Spleen (tissue), 13 donors: ENCODE results near the gene OR1Q1. TPM values are rescaled to one million over a fixed set of nuclear protein-coding genes. Genes with fewer than 3 reads are reported as not detected.

Experiments
- DNase-seq: peaks from one replicate; pipeline ENCODE4 v3.0.0-alpha.2; 2020
- H3K27ac ChIP-seq, 8 donors: fragments of 200-600 bp; sonication (generic) in 7 of 8; 1 replicate in 4 of 8; 2 replicates in 4 of 8; pipeline versions ENCODE4 v1.5.0 to v1.8.0; 2016 to 2021; ENCODE audit warnings: inconsistent platforms in 4 of 8, mild to moderate bottlenecking in 4 of 8, moderate library complexity in 1 of 8
- H3K27me3 ChIP-seq, 7 donors: fragments of 200-600 bp; sonication (generic) in 6 of 7; replicated peaks in 1 of 7; 1 replicate in 4 of 7; 2 replicates in 3 of 7; pipeline versions ENCODE4 v1.5.0 to v1.8.0; 2016 to 2021; ENCODE audit warnings: inconsistent platforms in 3 of 7, mild to moderate bottlenecking in 1 of 7
- H3K36me3 ChIP-seq, 6 donors: fragments of 200-600 bp; sonication (generic) in 5 of 6; 1 replicate in 4 of 6; 2 replicates in 2 of 6; pipeline versions ENCODE4 v1.5.0 to v1.8.0; 2016 to 2021; ENCODE audit warnings: inconsistent platforms in 2 of 6
- H3K4me1 ChIP-seq, 6 donors: fragments of 200-600 bp; sonication (generic) in 5 of 6; 1 replicate in 3 of 6; 2 replicates in 3 of 6; pipeline versions ENCODE4 v1.5.0 to v1.8.0; 2016 to 2021; ENCODE audit warnings: inconsistent platforms in 3 of 6
- H3K4me3 ChIP-seq, 8 donors: fragments of 200-600 bp; sonication (generic) in 7 of 8; 1 replicate in 4 of 8; 2 replicates in 4 of 8; pipeline versions ENCODE4 v1.5.0 to v1.8.0; 2016 to 2021; ENCODE audit warnings: inconsistent platforms in 4 of 8, mild to moderate bottlenecking in 4 of 8, moderate library complexity in 2 of 8
- H3K9me3 ChIP-seq, 8 donors: fragments of 200-600 bp; sonication (generic) in 7 of 8; 1 replicate in 4 of 8; 2 replicates in 4 of 8; pipeline versions ENCODE4 v1.5.0 to v1.8.0; 2016 to 2021; ENCODE audit warnings: inconsistent platforms in 4 of 8
- CTCF ChIP-seq, 11 experiments: fragments of 200-600 bp in 7 of 11; fragments of 450-650 bp in 4 of 11; sonication (generic) in 4 of 11; IDR thresholded peaks in 8 of 11; conservative IDR thresholded peaks in 3 of 11; 1 replicate in 7 of 11; 2 replicates in 4 of 11; pipeline versions ENCODE4 v1.4.0 to v1.8.0; 2016 to 2021; ENCODE audit warnings: antibody characterized with exemption in 11 of 11, inconsistent platforms in 4 of 11, mild to moderate bottlenecking in 1 of 11
- POLR2A ChIP-seq, 3 donors: fragments of 450-650 bp; IDR thresholded peaks; one replicate each; pipeline ENCODE4 v1.5.1; 2017; ENCODE audit warnings: antibody characterized with exemption in 3 of 3, mild to moderate bottlenecking in 1 of 3
- POLR2AphosphoS5 ChIP-seq, 3 donors: sonication (generic); formaldehyde crosslinking; IDR thresholded peaks; one replicate each; pipeline ENCODE4 v1.5.1; 2017; ENCODE audit warnings: antibody characterized with exemption in 3 of 3
- WGBS, 5 donors: extraction: QIAGEN DNeasy Blood & Tissue Kit in 3 of 5; methylation state at CpG; one replicate each; pipeline versions ENCODE4 v1.1.5 to v1.1.7; 2013 to 2018; 5-methylcytosine and 5-hydroxymethylcytosine counted together
- intact Hi-C: fragments of 100-400 bp; cut with DNase I; formaldehyde crosslinking; loops from one replicate; pipeline ENCODE4 v1.15.0; 2023; ENCODE audit warnings: low total_unique reads
- long read RNA-seq, 2 donors: transcript quantifications; one replicate each; lab custom pipeline, GENCODE V29; 2026
- polyA plus RNA-seq, 3 donors: library from polyadenylated mRNA; stranded (reverse); fragments of 200-250 nt; gene quantifications; one replicate each; pipeline ENCODE4 v1.2.1, GENCODE V29; 2013
- total RNA-seq, 7 donors: library from RNA; depleted of rRNA in 3 of 7; stranded (reverse); fragments of >200 nt in 3 of 7; fragmentation: NEBNext Ultra II Directional in 4 of 7; extraction: Animal tissue kit (Norgen Biotek cat#: 25700) in 4 of 7; gene quantifications; one replicate each; pipeline versions ENCODE4 v1.1.0 to v1.2.1, GENCODE V29; 2016 to 2021
- donor health status: healthy with polysubstance abuse.
- donor health status: DM: no; HTN: no; CAD: no; lungs with moderate emphysema.
- donor health status: DM: no; HTN: no; CAD: no.
- donor health status: Bipolar disorder and iron deficiency.
- donor health status: healthy.
- donor health status: DM: no; HTN: no; CAD: no.
- donor health status: DM: yes; HTN: yes; CAD: no.

The OR1Q1 gene
- total RNA-seq (not detected), polyA plus RNA-seq (not detected)
- long read RNA-seq, donor 1: 0 reads
- long read RNA-seq, donor 2: 0 reads

- WGBS, 5 donors: 78 to 95% (median 89%) methylated on average over 1 of the region's 1 CpG
- intact Hi-C loops: no loop called here
- DNase-seq: no peak
- H3K4me3 ChIP-seq: no peak within 1 kb of the TSS
- peaks cover 0 to 5% (median 0%) of the 10 kb centered on the region in 7 donors for H3K27me3 ChIP-seq
- no peaks in the 10 kb centered on the region for H3K4me1 ChIP-seq
- H3K9me3 ChIP-seq: peaks cover 0 to 5% (median 0%) of the 10 kb centered on the region in 8 donors
- TF ChIP-seq POLR2A (IDR thresholded peaks at IDR 0.05) (no peak), POLR2AphosphoS5 (IDR thresholded peaks at IDR 0.05) (no peak), CTCF (IDR thresholded peaks at IDR 0.05 in 8 of 11, conservative IDR thresholded peaks at IDR 0.05 in 3 of 11) (no peak)
- no peaks in the 10 kb centered on the region for H3K36me3 ChIP-seq
- H3K27ac ChIP-seq: no peak within 1 kb of the TSS
Measured at GRCh38 chr9:122614362-122614761, at the start of gene OR1Q1. TSS of gene OR1Q1 (plus strand) at chr9:122614738. CDS start at chr9:122614738, 0 bp downstream.

GRCh38 chr9:122567901-122568300 lies 46.6 kb upstream of the OR1Q1 start:
- H3K27me3 ChIP-seq: peaks cover 0 to 7% (median 0%) of the 10 kb centered on the region in 7 donors
- 81 to 96% (median 93%) methylated on average over 4 of the region's 4 CpGs for WGBS, 5 donors
- no peaks in the 10 kb centered on the region for H3K4me1 ChIP-seq
- no peak for TF ChIP-seq POLR2A (IDR thresholded peaks at IDR 0.05)
- TF ChIP-seq POLR2AphosphoS5 (IDR thresholded peaks at IDR 0.05): no peak
- TF ChIP-seq CTCF (IDR thresholded peaks at IDR 0.05 in 8 of 11, conservative IDR thresholded peaks at IDR 0.05 in 3 of 11): no peak
- no peak for DNase-seq
- intact Hi-C loops: no loop called here
- no peaks in the 10 kb centered on the region for H3K36me3 ChIP-seq
- no peak overlapping the region for H3K27ac ChIP-seq
- peaks cover 0 to 10% (median 2%) of the 10 kb centered on the region in 8 donors for H3K9me3 ChIP-seq
- no peak overlapping the region for H3K4me3 ChIP-seq

- DNase-seq: no peak
- Histone ChIP-seq H3K4me1 (no peaks in the 10 kb centered on the region), H3K36me3 (no peaks in the 10 kb centered on the region), H3K4me3 (no peak overlapping the region), H3K27ac (no peak overlapping the region), H3K9me3 (no peaks in the 10 kb centered on the region), H3K27me3 (no peaks in the 10 kb centered on the region)
- 61 to 85% (median 77%) methylated on average over 2 of the region's 2 CpGs for WGBS, 5 donors
- intact Hi-C loops: no loop called here
- no peak for TF ChIP-seq CTCF (IDR thresholded peaks at IDR 0.05 in 8 of 11, conservative IDR thresholded peaks at IDR 0.05 in 3 of 11)
- no peak for TF ChIP-seq POLR2A (IDR thresholded peaks at IDR 0.05)
- TF ChIP-seq POLR2AphosphoS5 (IDR thresholded peaks at IDR 0.05): no peak
Measured at GRCh38 chr9:122572456-122572855, 42.1 kb upstream of the OR1Q1 start.

GRCh38 chr9:122579874-122580273 lies 34.7 kb upstream of the OR1Q1 start:
- Histone ChIP-seq H3K27me3 (no peaks in the 10 kb centered on the region), H3K36me3 (no peaks in the 10 kb centered on the region), H3K9me3 (no peaks in the 10 kb centered on the region), H3K4me3 (no peak overlapping the region), H3K4me1 (no peaks in the 10 kb centered on the region), H3K27ac (no peak overlapping the region)
- 61 to 78% (median 70%) methylated on average over 5 of the region's 5 CpGs for WGBS, 5 donors
- DNase-seq: no peak
- intact Hi-C loops: no loop called here
- no peak for TF ChIP-seq CTCF (IDR thresholded peaks at IDR 0.05 in 8 of 11, conservative IDR thresholded peaks at IDR 0.05 in 3 of 11)
- TF ChIP-seq POLR2AphosphoS5 (IDR thresholded peaks at IDR 0.05): no peak
- TF ChIP-seq POLR2A (IDR thresholded peaks at IDR 0.05): no peak
